K562 (cell line): Measurements from ENCODE around the gene C1orf56. TPM values are rescaled to one million over a fixed set of nuclear protein-coding genes. Genes with fewer than 3 reads are reported as not detected.
A peak's percentile ranks its signal among the peaks of the same experiment; 100 is the strongest.

Source experiments
- CEBPG ChIP-seq, 3 experiments: fragments of 200-800 bp in 1 of 3; sonication (Bioruptor generic) in 1 of 3; sonication (generic) in 1 of 3; formaldehyde crosslinking in 1 of 3; IDR thresholded peaks in 2 of 3; conservative IDR thresholded peaks in 1 of 3; 2 replicates each; pipeline versions ENCODE4 v1.6.1 to v1.8.0; 2016 to 2022; ENCODE audit warnings: missing compliant biosample characterization in 2 of 3, missing genetic modification characterization in 2 of 3, mild to moderate bottlenecking in 1 of 3, missing genetic modification reagents in 1 of 3
- ELF1 ChIP-seq: fragments of 200-800 bp; sonication (Bioruptor generic); IDR thresholded peaks from 2 replicates; pipeline ENCODE4 v1.6.1; 2016; ENCODE audit warnings: missing genetic modification characterization, missing compliant biosample characterization
- FIP1L1 ChIP-seq: fragments of 200-400 bp; formaldehyde crosslinking; IDR thresholded peaks from 2 replicates; pipeline ENCODE4 v1.6.1; 2018; ENCODE audit warnings: mild to moderate bottlenecking, low read depth, low read length; ENCODE audit not compliant: poor library complexity, severe bottlenecking
- HDAC1 ChIP-seq, 2 experiments: fragments of 450-650 bp; IDR thresholded peaks; 2 replicates each; pipeline ENCODE4 v1.6.1; 2016 to 2017; ENCODE audit warnings: inconsistent platforms in 1 of 2, mild to moderate bottlenecking in 1 of 2, moderate library complexity in 1 of 2
- HMG20B ChIP-seq: fragments of 250-450 bp; sonication (Bioruptor Pico); IDR thresholded peaks from 2 replicates; pipeline ENCODE4 v1.5.0; 2021; ENCODE audit warnings: mild to moderate bottlenecking
- NELFE ChIP-seq: IDR thresholded peaks from 2 replicates; pipeline ENCODE4 v1.6.1; 2011; ENCODE audit warnings: mild to moderate bottlenecking; ENCODE audit not compliant: insufficient read depth, insufficient read length
- NFIC ChIP-seq: fragments of 450-650 bp; IDR thresholded peaks from 2 replicates; pipeline ENCODE4 v1.6.1; 2017; ENCODE audit warnings: mild to moderate bottlenecking, inconsistent platforms
- PKNOX1 ChIP-seq: fragments of 450-650 bp; IDR thresholded peaks from 2 replicates; pipeline ENCODE4 v1.6.1; 2016
- RBM34 ChIP-seq: fragments of 200-400 bp; formaldehyde crosslinking; IDR thresholded peaks from 2 replicates; pipeline ENCODE4 v1.6.1; 2018; ENCODE audit warnings: low read length, borderline replicate concordance; ENCODE audit not compliant: insufficient read depth
- RFX7 ChIP-seq: fragments of 250-450 bp; sonication (Bioruptor Pico); IDR thresholded peaks from 2 replicates; pipeline ENCODE4 v1.5.1; 2021; ENCODE audit warnings: mild to moderate bottlenecking
- RUNX1 ChIP-seq: sonication (generic); IDR thresholded peaks from 2 replicates; pipeline ENCODE4 v1.6.1; 2016; ENCODE audit warnings: antibody characterized with exemption, low read depth
- SMARCA4 ChIP-seq: fragments of 450-650 bp; IDR thresholded peaks from 2 replicates; pipeline ENCODE4 v1.6.1; 2016
- SNRNP70 ChIP-seq: fragments of 200-400 bp; formaldehyde crosslinking; optimal IDR thresholded peaks from 2 replicates; pipeline ENCODE3; 2017; ENCODE audit warnings: low read depth, low read length
- TAF1 ChIP-seq: IDR thresholded peaks from 2 replicates; pipeline ENCODE4 v1.6.1; 2011; ENCODE audit warnings: mild to moderate bottlenecking, low read length, moderate library complexity; ENCODE audit not compliant: insufficient read depth, control insufficient read depth, severe bottlenecking; ENCODE audit errors: extremely low read depth
- ZBTB9 ChIP-seq: fragments of 450-650 bp; formaldehyde crosslinking; IDR thresholded peaks from 2 replicates; pipeline ENCODE4 v1.4.0; 2020; ENCODE audit warnings: mild to moderate bottlenecking, moderate library complexity
- ZEB2 ChIP-seq: fragments of 450-650 bp; IDR thresholded peaks from 2 replicates; pipeline ENCODE4 v1.6.1; 2016
- ZFP1 ChIP-seq: fragments of 450-650 bp; formaldehyde crosslinking; IDR thresholded peaks from 2 replicates; pipeline ENCODE4 v1.4.0; 2020; ENCODE audit warnings: mild to moderate bottlenecking, mixed read lengths
- ZNF140 ChIP-seq: fragments of 250-450 bp; sonication (Bioruptor Pico); IDR thresholded peaks from 2 replicates; pipeline ENCODE4 v1.8.0; 2021; ENCODE audit warnings: moderate library complexity, mild to moderate bottlenecking, inconsistent platforms
- ZNF274 ChIP-seq: IDR thresholded peaks from 2 replicates; pipeline ENCODE4 v1.6.1; 2011; ENCODE audit warnings: low read depth, mild to moderate bottlenecking, low read length, moderate library complexity, borderline replicate concordance
- ZNF512 ChIP-seq: IDR thresholded peaks from 2 replicates; pipeline ENCODE4 v1.6.1; 2016; ENCODE audit warnings: missing genetic modification characterization, missing compliant biosample characterization
- ZNF561 ChIP-seq: fragments of 450-650 bp; formaldehyde crosslinking; conservative IDR thresholded peaks from 2 replicates; pipeline ENCODE4 v1.4.0; 2020; ENCODE audit warnings: mild to moderate bottlenecking, moderate library complexity
- ZNF740 ChIP-seq, 3 experiments: fragments of 200-800 bp in 1 of 3; sonication (Bioruptor generic) in 1 of 3; sonication (generic) in 1 of 3; formaldehyde crosslinking in 1 of 3; IDR thresholded peaks; 2 replicates each; pipeline versions ENCODE4 v1.6.1 to v1.8.0; 2016 to 2022; ENCODE audit warnings: mild to moderate bottlenecking in 2 of 3, missing compliant biosample characterization in 2 of 3, missing genetic modification characterization in 2 of 3, missing genetic modification reagents in 1 of 3
- ZNF79 ChIP-seq: fragments of 250-450 bp; sonication (Bioruptor Pico); IDR thresholded peaks from 2 replicates; pipeline ENCODE4 v1.4.0; 2020; ENCODE audit warnings: low read depth, mild to moderate bottlenecking, moderate library complexity
- ZSCAN29 ChIP-seq: fragments of 450-650 bp; IDR thresholded peaks from 2 replicates; pipeline ENCODE4 v1.6.1; 2017
- ZSCAN32 ChIP-seq: fragments of 450-650 bp; formaldehyde crosslinking; IDR thresholded peaks from 2 replicates; pipeline ENCODE4 v1.4.0; 2020; ENCODE audit warnings: mild to moderate bottlenecking, moderate library complexity
- polyA plus RNA-seq, 8 experiments: library from polyadenylated mRNA; depleted of rRNA in 4 of 8; stranded (reverse) in 5 of 8; unstranded in 3 of 8; fragments of >200 nt; fragmentation: Nextera tagmentation in 2 of 8; fragmentation: Illumina TruSeq in 1 of 8; extraction: Ambion mirVana in 2 of 8; extraction: Trizol in 1 of 8; gene quantifications; 2 replicates each; pipeline versions ENCODE4 v1.2.1 to v1.2.3, GENCODE V29; 2011 to 2014; ENCODE audit warnings: inconsistent platforms in 1 of 8, missing spikeins in 1 of 8
- total RNA-seq, 7 experiments: library from RNA; depleted of rRNA in 6 of 7; stranded (reverse); fragments of >200 nt in 6 of 7; fragmentation: Illumina TruSeq in 2 of 7; extraction: Trizol in 2 of 7; gene quantifications; 2 replicates each; pipeline versions ENCODE4 v1.2.1 to v1.2.3, GENCODE V29; 2011 to 2021; ENCODE audit warnings: low replicate concordance in 1 of 7

The C1orf56 gene
- total and polyA plus RNA-seq, 9 of the 15 experiments (the other 6 are each of a cell fraction or from before 2014, with no cell fraction given) = 0.18 to 15.7 (median 1.1) TPM

- TF ChIP-seq TAF1 (no peak), ZFP1 (CRISPR knock-in tag) (no peak), ZEB2 (peak; percentile 90), NFIC (peak; percentile 39; the same call in 1 of the 2 replicates), ZSCAN32 (CRISPR knock-in tag) (no peak), NELFE (no peak), ZSCAN29 (no peak), HMG20B (CRISPR knock-in tag) (no peak), RFX7 (CRISPR knock-in tag) (no peak), RUNX1 (no peak), RBM34 (no peak), ZNF512 (tag) (no peak), ZNF561 (CRISPR knock-in tag) (no peak), ELF1 (no peak), ZBTB9 (CRISPR knock-in tag) (0 out of 2 replicates have a peak, but pooled peaks have one; percentile 27), CEBPG (CRISPR knock-in tag; IDR thresholded peaks at IDR 0.05) (peak; percentile 88), CEBPG (tag; conservative IDR thresholded peaks at IDR 0.05 in 1 of 2, IDR thresholded peaks at IDR 0.05 in 1 of 2) (peak; percentile 48 to 87), ZNF79 (CRISPR knock-in tag) (no peak), SMARCA4 (peak; percentile 91), FIP1L1 (no peak), ZNF274 (no peak), ZNF140 (CRISPR knock-in tag) (no peak), ZNF740 (CRISPR knock-in tag; IDR thresholded peaks at IDR 0.05) (no peak), ZNF740 (tag; IDR thresholded peaks at IDR 0.05) (no peak), SNRNP70 (no peak), PKNOX1 (peak; percentile 87), HDAC1 (IDR thresholded peaks at IDR 0.05) (peak in 1 of 2 experiments; percentile 88; a peak in 2 of 4 replicates)
Observed at GRCh38 chr1:151054971-151055547, 7.5 kb downstream of the C1orf56 start (continued).
